A204.1 (cell line): ENCODE results near the gene CTRL.
"Not testable (repeated sequence)": the region's sequence is repeated elsewhere in the genome, so short reads cannot be mapped to it uniquely, and the experiment has no call there.

ENCODE experiments used
- FAIRE-seq: peaks from 2 replicates; lab custom pipeline; 2012; peaks lifted over from hg19 to GRCh38; lab: Jason Lieb, UNC

The CTRL gene

DNA sequence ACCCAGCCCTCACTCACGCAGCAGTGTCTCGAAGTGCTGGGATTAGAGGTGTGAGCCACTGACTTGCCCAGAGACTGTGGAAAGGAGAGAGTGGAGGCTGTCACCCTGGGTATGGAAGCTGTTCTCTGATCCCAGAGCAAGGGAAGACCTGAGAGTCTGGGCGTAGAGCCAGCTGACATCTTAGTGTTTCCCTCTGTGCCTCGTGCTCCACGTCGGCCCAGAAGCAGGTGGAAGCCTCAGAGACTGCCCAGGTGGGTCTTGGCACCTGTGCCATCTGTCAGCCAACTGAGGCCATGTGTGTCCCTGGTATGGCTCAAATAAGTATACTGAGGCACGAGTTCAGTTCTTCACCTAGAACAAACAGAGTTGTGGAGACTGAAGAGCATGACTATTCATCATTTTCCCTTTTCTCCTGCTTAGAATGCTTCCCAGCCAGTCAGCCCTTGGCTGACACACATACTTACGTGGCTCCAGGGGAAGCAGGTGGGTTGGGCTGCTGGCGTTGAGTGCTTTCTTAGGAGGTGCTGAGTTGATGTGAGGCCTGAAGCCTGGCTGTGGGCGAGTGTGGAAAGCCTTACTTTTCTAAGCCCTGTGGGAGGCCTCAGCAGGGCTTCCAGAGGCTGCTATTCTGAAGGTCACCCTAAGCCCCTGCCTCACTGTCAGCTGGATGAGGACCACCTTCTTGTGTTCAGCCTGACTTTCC, 8.1 kb downstream of the CTRL start:
- no peak for FAIRE-seq

DNA sequence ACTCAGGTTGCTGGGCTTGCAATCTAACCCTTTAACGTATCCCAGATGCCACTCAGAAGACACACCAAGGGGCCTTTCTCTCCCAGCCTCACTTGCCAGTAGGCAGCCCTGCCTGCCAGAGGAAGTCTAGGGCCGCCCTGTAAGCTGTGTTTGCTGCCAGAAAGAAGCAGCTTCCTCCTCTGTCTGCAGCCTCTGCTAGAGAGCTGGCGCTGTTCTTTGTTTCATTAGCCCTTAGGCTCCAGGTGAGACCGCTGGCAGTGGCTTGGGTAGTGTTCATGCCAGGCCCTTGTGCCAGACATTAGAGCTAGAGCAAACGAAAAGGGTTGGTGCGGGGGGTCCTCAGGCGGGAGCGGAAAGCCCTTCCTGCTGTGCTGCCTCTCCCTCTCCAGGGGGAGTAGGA, 8.9 kb downstream of the CTRL start:
- FAIRE-seq = no peak

DNA sequence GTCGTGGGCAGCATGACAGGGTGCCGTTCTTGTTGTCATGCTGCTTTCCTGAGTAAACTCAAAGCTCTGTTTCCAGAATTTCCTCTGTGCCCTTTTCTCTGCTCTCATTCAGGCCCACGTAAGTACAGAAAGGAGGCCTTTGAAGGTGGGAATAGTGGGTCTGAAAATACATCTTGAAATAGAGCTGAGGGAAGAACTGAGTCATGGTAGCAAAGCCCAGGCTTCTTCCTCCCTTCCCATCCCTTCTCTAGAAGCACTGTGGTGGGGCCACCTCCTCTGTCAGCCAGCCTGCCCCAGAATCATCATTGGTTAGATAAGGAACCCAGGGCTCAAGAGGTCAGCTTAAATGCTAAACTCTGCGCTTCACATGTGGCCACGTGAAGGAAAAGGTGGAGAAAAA, 9.4 kb downstream of the CTRL start:
- no peak for FAIRE-seq

DNA sequence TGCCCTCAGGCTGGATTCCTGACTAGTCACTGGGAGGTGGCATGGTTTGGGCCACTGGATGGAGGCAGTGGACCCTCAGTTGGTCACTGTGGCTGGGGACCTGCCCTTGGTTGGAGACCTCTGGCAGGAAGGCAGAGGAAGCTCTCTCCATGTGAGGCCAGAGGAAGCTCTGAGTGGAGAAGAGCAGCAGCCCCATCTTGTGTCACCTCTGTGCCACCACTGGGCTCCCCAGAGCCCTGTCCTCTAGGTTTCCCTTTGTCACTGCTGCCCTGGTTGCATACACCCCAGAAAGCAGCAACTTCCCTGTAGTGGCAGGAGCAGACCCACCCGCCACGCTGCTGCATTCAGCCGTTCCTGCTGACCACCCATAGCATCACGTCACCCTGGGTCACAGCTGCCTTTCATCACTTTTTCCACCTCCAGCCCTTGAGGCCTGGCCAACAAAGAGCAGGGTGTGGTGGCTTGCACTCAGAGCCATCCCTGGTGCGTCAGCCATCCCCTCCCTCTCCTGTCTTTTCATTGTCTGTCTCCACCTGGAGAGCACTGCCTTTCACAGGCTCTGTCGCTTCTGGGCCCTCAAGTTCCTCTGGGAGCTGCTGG, 11.9 kb downstream of the CTRL start:
- FAIRE-seq = no peak

DNA sequence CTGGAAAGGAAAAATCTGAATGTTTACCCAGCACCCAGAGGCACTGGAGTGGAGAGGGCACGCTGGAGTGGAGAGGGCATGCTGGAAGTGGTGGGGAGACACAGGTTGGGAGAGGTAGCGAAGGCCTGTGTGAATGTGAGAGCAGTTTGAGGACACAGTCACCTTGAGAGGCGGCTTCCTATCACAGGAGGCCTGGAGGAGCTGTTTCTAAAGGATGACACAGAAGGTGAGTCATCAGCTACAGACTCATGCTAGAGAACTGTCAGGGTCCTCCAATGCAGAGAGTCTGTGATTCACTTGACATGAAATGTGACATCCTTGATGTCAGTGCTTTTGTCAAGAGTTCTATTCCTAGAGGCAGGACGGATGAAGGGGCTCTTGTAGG, 13.8 kb downstream of the CTRL start:
- no peak for FAIRE-seq

DNA sequence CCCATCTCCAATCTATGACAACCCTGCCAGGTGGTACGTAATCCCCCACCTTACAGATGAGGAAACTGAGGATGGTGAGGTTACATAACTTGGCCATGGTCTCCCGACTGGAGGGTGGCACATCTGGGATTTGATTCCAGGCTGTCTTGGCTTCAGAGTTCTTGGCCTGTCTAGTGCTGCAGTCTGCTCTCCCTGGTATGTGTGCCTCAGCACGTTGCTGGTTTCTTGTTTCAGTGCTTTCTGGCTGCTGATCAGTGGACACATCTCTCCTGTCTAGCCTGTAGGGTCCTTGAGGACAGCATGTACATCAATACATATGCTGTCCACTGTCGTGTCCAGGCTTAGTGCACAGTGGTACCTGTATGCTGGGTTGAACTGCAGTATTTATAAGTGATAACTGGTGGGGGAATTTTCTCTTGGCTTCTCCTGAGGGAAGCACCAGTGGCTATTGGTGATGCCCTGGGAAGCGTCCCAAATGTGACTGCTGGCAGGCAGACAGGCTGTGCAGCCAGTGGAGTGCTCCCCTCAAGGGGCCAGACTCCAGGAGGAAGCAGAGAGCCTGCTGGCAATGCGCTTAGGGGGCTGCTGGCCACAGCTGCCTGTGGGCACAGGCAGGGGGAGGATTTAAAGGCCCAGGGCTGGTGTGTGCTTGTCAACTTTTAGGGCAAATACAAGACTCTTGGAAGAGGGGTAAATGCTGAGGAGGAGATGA, 14.4 kb downstream of the CTRL start:
- FAIRE-seq = no peak

DNA sequence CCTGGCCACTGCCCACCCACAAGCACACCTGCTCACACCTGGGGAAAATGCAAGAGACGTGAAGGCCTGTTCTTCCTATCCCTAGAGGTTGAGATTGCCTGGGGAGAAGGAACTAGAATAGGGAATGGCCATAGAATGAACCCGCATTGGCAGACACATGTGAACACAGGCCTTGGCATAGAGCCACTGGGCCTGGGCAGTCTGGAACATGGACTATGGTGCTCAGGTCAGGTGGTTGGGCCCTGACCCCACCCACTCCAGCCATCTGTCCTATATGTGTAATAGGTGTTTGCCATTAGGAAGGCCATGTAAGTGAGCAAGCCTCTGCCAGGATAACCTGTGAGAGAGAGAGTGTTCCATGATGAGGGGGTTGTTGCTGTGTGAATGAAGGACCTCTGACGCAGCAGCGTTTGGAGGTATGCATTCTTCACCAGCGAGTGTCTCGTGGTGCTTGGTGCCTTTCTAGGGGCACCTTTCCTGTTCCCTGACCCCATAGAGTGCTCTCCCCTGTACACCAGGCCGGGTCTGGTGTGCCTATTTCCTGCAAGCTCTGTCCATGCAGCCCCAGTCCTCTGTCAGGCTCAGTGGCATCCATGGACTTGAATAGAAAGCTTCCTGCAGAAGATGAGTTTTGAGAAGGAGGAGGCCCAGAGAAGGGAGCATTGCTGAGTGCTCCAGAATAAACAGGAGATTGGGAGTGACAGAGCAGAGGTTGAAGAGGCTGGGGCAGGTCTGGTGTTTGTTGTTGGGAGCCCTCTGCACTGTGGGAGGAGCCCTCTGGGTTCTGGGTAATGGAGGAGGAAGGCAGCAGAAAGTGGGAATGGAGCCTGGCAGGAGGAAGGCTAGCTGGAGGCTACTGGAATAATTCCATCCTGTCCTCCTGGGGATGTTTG, 15.6 kb downstream of the CTRL start:
- FAIRE-seq = no peak

DNA sequence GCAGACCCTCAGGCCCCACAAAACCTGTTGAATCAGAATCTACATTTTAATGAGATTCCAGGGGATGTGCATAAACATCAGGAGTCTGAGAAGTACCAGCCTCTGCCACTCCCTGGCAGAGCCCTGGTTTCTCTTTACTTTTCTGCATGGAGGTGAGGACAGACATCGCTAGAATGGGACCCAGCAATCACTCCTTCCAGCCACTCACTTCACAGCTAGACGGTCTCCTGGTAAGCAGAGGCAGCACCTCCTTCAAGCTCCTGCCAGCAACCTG, 16.2 kb downstream of the CTRL start:
- not testable (repeated sequence) for FAIRE-seq

DNA sequence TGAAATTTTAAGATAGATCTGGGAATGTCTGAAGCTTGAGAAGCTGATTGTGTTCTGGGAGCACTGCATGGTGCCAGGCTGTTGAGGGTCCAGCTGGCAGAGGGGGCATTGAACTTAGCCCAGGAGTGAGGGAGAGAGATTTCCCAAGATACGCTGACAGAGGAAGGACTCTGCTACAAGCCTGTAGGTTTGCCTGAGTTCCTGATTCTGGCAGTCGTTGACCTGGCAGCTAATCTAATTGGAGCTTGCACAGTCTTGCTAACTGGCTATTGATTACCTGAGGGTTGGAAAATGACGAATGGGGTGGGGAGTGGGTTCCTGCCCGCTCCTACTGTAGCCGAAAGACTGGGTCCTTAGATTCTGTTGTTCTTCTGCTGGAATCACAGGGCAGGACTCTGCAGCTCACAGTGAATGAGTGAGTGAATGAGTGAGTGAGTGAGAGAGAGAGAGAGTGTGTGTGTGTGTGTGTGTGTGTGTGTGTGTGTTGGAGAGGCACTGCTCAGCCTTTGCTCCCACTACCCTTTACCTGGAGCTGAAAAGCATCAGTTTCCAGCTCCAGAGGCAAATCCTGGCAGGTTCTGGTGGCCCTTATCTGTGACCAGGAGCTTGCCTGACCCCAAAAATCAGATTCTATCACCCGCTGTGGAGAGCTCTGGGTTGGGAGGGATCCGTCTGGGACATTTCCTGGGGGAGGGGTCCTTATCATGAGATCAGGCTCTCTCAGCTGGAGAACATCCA, 16.7 kb downstream of the CTRL start:
- FAIRE-seq = no peak

DNA sequence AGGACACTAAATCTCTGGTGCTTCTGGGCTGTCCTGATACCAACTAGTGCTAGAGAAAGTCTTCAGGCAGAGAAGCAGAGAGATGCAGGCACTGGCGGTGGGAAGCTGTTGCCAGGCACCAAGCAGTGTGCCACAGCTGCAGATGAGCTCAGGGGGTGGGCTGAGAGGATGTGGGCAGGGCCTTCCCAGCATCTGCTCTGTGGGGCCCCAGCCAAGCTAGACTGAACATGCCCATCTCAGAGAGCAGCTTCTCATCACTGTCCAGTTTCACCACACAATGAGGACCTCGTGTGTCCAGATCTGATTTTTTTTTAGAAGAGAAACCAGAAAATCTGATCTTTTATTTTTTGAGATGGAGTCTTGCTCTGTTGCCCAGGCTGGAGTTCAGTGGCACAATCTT, 21.5 kb downstream of the CTRL start:
- no peak for FAIRE-seq

DNA sequence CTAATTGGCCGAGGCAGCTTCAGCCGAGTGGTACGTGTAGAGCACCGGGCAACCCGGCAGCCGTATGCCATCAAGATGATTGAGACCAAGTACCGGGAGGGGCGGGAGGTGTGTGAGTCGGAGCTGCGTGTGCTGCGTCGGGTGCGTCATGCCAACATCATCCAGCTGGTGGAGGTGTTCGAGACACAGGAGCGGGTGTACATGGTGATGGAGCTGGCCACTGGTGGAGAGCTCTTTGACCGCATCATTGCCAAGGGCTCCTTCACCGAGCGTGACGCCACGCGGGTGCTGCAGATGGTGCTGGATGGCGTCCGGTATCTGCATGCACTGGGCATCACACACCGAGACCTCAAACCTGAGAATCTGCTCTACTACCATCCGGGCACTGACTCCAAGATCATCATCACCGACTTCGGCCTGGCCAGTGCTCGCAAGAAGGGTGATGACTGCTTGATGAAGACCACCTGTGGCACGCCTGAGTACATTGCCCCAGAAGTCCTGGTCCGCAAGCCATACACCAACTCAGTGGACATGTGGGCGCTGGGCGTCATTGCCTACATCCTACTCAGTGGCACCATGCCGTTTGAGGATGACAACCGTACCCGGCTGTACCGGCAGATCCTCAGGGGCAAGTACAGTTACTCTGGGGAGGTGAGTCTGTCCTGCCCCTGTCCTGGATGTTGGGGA, 22.5 kb downstream of the CTRL start:
- no peak for FAIRE-seq

DNA sequence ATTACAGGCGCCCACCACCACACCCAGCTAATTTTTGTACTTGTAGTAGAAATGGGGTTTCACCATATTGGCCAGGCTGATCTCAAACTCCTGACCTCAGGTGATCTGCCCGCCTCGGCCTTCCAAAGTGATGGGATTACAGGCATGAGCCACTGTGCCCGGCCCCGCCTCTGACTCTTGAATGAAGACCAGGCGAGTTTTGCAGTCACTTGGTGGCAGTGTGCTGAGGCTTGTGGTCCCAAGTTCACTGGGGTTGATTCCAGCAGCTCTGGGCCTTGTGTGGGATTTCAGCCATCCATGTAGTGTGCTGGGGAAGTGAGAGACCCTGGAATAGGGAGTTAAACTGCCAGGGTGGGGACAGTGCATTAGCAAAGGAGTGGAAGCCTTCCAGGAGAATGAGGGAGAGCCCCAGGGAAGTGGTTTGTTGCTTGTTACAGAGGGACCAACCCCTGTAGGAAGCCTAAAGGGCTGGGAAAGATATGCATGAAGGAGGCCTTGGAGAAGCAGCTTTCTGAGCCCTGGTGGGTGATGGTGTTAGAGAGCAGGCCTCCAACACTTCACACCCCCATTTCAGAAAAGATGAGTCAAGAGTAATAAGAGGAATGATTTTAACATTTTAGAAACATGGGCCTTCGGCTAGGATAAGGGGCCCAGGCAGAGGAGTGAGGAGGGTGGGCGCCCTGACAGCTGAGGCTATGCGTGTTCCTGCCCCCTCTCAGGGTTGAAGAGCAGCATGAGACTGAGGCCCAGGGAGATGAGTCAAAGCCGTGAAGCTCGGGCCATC, 24.1 kb downstream of the CTRL start:
- no peak for FAIRE-seq

DNA sequence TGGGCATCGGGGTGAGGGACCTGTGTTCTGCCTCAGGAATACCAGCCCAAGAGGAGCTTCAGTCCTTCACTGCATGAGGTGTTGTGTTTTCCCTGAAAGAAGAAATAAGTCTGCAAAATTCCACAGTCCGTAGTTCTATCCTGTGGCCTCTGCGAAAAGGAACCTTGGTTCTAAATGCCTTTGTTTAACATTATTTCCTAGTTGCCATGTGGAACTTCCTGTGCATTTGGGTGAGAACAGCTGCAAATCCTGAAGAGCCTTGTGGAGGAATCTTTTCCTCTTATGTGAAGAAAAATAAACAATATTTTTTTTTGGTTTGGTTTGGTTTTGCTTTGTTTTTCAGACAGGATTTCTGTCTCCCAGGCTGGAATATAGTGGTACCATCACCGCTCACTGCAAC, 28.8 kb downstream of the CTRL start:
- no peak for FAIRE-seq

DNA sequence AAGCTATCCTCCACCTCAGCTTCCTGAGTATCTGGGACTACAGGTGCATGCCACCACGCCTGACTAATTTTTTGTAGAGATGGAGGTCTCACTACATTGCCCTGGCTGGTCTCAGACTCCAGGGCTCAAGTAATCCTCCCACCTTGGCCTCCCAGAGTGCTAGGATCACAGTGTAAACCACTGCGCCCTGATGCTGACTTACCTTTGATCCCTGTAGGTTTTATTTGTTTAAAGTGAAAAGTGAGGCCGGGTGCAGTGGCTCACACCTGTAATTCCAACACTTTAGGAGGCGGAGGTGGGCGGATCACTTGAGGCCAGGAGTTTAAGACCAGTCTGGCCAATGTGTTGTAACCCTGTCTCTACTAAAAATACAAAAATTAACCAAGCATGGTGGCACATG, 29.9 kb downstream of the CTRL start:
- FAIRE-seq = no peak

DNA sequence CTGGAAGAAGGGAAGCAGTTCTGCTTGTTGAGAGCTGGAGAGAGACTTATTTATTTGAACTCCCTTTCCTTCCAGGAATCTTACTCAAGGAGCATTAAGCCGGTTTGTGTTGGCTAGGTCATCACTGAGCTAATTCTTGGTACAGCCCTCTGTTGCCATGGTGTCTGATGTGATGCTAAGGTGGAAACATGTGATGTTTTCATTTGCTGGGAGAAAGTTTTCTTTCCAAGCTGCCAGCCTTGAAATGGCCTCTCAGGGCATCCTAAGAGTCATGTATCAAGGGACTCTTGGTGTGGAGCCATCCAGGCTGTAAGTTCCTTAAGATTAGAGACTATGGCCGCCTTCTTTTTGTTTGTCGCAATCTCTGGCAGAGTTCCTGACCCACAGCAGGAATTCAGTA, 34.4 kb downstream of the CTRL start:
- FAIRE-seq = no peak

DNA sequence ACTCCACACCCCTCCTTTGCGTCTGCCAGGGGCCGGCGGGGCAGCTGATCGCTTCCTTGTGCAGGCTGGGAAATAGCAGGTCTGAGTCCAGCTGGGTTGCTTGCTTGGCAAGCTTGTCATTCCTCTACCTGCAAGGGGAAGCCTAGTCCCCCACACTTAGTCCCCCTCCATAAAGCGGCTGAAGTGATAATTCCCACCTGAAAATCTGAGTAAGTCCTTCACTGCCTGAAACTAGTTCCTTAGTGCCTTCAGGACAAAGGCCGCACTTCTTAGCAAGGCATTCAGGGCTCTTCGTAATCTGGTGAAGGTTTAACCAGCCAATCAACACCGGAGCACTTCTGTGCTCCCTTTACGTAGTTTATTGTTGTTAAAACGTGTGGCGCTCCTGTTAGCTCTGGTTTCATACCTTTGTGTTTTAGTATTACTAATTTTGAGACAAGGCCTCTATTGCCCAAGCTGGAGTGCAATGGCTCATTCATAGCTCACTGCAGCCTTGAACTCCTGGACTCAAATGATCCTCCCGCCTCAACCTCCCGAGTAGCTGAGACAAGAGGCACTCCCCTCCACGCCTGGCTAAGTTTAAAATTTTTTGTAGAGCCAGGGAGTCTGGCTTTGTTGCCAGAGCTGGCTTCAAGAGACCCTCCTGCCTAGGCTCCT, 37.8 kb downstream of the CTRL start:
- no peak for FAIRE-seq

DNA sequence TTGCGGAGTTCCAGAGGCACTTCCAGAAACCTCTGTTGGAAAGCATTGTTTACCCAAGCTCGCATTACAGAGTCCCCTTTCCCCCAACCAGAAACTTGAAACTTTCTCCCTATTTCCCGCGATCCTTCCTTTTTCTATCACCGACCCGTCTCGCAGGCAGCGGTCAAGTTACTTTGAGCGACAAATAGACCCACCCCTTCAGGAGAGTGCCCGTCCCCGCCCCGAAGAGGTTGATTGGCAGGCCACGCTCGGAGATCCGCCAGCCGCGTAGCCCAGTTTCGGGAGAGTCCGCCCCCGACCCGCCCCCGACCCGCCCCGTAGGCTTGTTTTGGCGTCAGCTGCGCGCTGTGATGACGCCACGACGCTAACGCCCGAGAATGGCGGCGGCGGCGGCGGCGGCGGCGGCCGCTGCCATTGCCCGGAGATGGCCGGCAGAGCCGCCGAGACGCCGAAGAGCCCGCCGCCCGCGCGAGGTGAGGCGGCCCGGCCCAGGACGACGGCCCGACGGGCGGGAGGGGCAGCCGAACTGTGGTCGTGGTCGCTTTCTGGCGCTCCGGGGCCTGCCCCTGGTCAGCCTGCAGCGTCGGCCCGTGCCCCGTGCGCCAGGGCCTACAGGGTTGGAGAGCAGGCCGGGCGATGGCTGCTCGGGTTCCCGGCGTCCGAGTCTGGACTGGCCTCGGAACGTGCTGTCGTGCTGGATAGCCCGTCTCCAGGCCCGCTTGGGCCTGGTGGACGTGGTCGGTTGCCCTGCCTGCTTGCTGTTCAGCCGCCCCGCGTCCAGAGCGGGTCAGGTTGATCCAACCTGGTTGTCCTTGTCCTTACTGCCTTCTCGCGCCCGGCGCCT, 38.5 kb downstream of the CTRL start, which contains the start of gene PSKH1:
Gene PSKH1 (plus strand): TSS at position 356 of the 844 bp plus-strand sequence. CDS start 15,496 bp downstream, outside the sequence.
- no peak for FAIRE-seq

DNA sequence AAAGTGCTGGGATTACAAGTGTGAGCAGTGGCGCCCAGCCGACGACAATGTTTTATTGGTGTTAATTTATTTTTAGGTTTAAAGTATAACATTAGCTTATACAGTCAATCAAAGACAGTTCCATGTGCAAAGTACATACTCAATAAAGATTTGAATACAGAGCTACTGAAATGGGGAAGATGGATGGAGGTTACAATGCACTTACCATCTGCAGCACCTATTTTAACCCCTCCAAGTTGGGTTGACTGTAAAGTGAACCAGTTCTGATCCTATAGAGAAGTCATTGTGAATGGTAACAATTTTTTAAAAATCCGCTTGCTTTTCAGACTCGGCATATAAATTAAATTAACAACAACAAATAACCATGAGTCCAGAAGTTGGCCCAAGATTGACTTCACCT, 39.3 kb downstream of the CTRL start:
- no peak for FAIRE-seq

DNA sequence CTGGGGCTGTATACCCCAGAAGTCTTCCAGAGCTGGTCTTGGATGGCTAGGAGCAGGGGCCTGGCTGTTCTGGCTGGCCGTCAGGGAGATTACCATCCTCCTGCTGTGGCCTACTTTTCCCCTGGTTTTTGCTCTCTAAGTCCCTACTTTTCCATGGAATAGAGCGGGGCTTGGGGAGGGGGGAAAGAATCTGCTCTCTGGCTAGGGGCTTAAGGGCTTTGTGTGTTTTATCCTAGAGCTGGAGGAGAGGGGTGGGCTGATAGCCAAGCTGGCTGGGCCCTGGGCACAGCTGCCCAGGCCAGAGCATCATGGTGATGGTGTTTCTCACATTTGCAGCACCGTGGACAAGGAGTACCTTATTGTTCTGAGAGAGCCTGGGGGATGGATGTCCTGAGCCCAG, 43.3 kb downstream of the CTRL start:
- no peak for FAIRE-seq
